B cell (primary cell): ENCODE results near the gene CAPN10. TPM values are rescaled to one million over a fixed set of nuclear protein-coding genes. Genes with fewer than 3 reads are reported as not detected.

Experiments
- ATAC-seq: fragments of 200-7000 bp; cut with Tn5 transposase; one replicate; pipeline ENCODE4 v1.10.0; 2021; ENCODE audit warnings: low read depth, mild to moderate bottlenecking, moderate number of reproducible peaks, moderate library complexity
- CTCF ChIA-PET: fragments of 350-600 bp; sonication (Branson Sonifier 250); formaldehyde crosslinking; loops from one replicate; lab custom pipeline; 2021; ENCODE audit warnings: antibody characterized with exemption, inconsistent platforms; lab: Charles Lee
- POLR2A ChIA-PET: fragments of 350-600 bp; sonication (Branson Sonifier 250); formaldehyde crosslinking; loops from one replicate; lab custom pipeline; 2021; ENCODE audit warnings: antibody characterized with exemption; lab: Charles Lee
- DNase-seq: peaks from one replicate; pipeline ENCODE4 v3.0.0; 2013
- H2AFZ ChIP-seq: 2 replicates; pipeline ENCODE4 v1.6.1; 2012; ENCODE audit warnings: mild to moderate bottlenecking, low read depth, low read length; ENCODE audit not compliant: insufficient read depth, poor library complexity, severe bottlenecking
- H3K27ac ChIP-seq, 2 donors: 1 replicate in 1 of 2; 2 replicates in 1 of 2; pipeline ENCODE4 v1.5.1; 2012 to 2013; ENCODE audit warnings: low read length in 2 of 2, mild to moderate bottlenecking in 2 of 2, moderate library complexity in 1 of 2
- H3K27me3 ChIP-seq, 4 experiments: fragments of 200-600 bp in 1 of 4; sonication (generic) in 1 of 4; replicated peaks in 1 of 4; 1 replicate in 2 of 4; 2 replicates in 2 of 4; pipeline versions ENCODE4 v1.6.1 to v1.7.0; 2013 to 2016; ENCODE audit warnings: low read length in 3 of 4, mild to moderate bottlenecking in 2 of 4, mixed read lengths in 1 of 4, moderate library complexity in 1 of 4; ENCODE audit not compliant: insufficient read depth in 4 of 4, control insufficient read depth in 3 of 4; ENCODE audit errors: control extremely low read depth in 1 of 4
- H3K36me3 ChIP-seq, 2 experiments: replicated peaks in 1 of 2; 1 replicate in 1 of 2; 2 replicates in 1 of 2; pipeline versions ENCODE4 v1.6.1 to v1.7.1; 2013; ENCODE audit warnings: low read length in 1 of 2; ENCODE audit not compliant: insufficient read depth in 2 of 2, control insufficient read depth in 1 of 2; ENCODE audit errors: control extremely low read depth in 1 of 2, extremely low read depth in 1 of 2
- H3K4me1 ChIP-seq, 2 donors: fragments of 200-600 bp in 1 of 2; sonication (generic) in 1 of 2; 1 replicate in 1 of 2; 2 replicates in 1 of 2; pipeline versions ENCODE4 v1.5.1 to v1.6.1; 2013 to 2017; ENCODE audit warnings: low read length in 2 of 2; ENCODE audit not compliant: control insufficient read depth in 2 of 2, insufficient read depth in 2 of 2
- H3K4me2 ChIP-seq: replicated peaks from 2 replicates; pipeline ENCODE3; 2012; ENCODE audit warnings: mild to moderate bottlenecking, low read depth, low read length; ENCODE audit not compliant: poor library complexity, severe bottlenecking
- H3K4me3 ChIP-seq, 5 experiments: fragments of 200-600 bp in 1 of 5; sonication (generic) in 1 of 5; 1 replicate in 3 of 5; 2 replicates in 2 of 5; pipeline versions ENCODE4 v1.5.1 to v1.7.0; 2011 to 2016; ENCODE audit warnings: low read length in 4 of 5, mild to moderate bottlenecking in 4 of 5, low read depth in 2 of 5, control low read depth in 1 of 5, moderate library complexity in 1 of 5; ENCODE audit not compliant: insufficient read depth in 1 of 5; ENCODE audit errors: control extremely low read depth in 1 of 5, extremely low read depth in 1 of 5
- H3K79me2 ChIP-seq: fragments of 200-600 bp; sonication (generic); one replicate; pipeline ENCODE4 v1.6.0; 2016; ENCODE audit warnings: low read length; ENCODE audit not compliant: control insufficient read depth, insufficient read depth
- H3K9ac ChIP-seq: fragments of 200-600 bp; sonication (generic); 2 replicates; pipeline ENCODE4 v1.6.1; 2017; ENCODE audit warnings: mild to moderate bottlenecking, low read length, moderate library complexity
- H3K9me3 ChIP-seq, 3 donors: one replicate each; pipeline versions ENCODE4 v1.6.1 to v1.7.1; 2013; ENCODE audit warnings: low read length in 2 of 3; ENCODE audit not compliant: control insufficient read depth in 2 of 3, insufficient read depth in 1 of 3; ENCODE audit errors: control extremely low read depth in 1 of 3
- H4K20me1 ChIP-seq: 2 replicates; pipeline ENCODE4 v1.6.0; 2012; ENCODE audit warnings: mild to moderate bottlenecking, low read length; ENCODE audit not compliant: insufficient read depth, control insufficient read depth, poor library complexity, severe bottlenecking
- H3K27ac Mint-ChIP-seq: one replicate; pipeline ENCODE4 v1.8.0; 2021; ENCODE audit warnings: mixed read lengths
- H3K27me3 Mint-ChIP-seq: one replicate; pipeline ENCODE4 v1.8.0; 2021; ENCODE audit warnings: mixed read lengths
- H3K4me1 Mint-ChIP-seq: one replicate; pipeline ENCODE4 v1.8.0; 2021; ENCODE audit warnings: mixed read lengths
- H3K4me3 Mint-ChIP-seq: one replicate; pipeline ENCODE4 v1.8.0; 2021; ENCODE audit warnings: mixed read lengths
- H3K9me3 Mint-ChIP-seq: one replicate; pipeline ENCODE4 v1.8.0; 2022; ENCODE audit warnings: mixed read lengths; ENCODE audit not compliant: insufficient read depth
- CTCF ChIP-seq: fragments of 200-600 bp; IDR thresholded peaks from one replicate; pipeline ENCODE4 v1.8.0; 2022; ENCODE audit warnings: antibody characterized with exemption, mild to moderate bottlenecking
- EZH2 ChIP-seq: IDR thresholded peaks from 2 replicates; pipeline ENCODE4 v1.6.1; 2012; ENCODE audit warnings: borderline replicate concordance, low read depth, mild to moderate bottlenecking, moderate library complexity, low read length; ENCODE audit not compliant: insufficient read depth, poor library complexity, severe bottlenecking
- WGBS: methylation state at CpG from one replicate; pipeline ENCODE4 v1.1.5; 2013; ENCODE audit warnings: missing lambda C conversion rate; ENCODE audit not compliant: insufficient coverage; 5-methylcytosine and 5-hydroxymethylcytosine counted together
- intact Hi-C: fragments of 100-400 bp; cut with micrococcal nuclease; formaldehyde crosslinking; loops from one replicate; pipeline ENCODE4 v1.10.0; 2022
- polyA plus RNA-seq: library from polyadenylated mRNA; depleted of rRNA; stranded (reverse); fragments of >200 nt; gene quantifications from 2 replicates; pipeline ENCODE4 v1.2.3, GENCODE V29; 2012
- total RNA-seq, 2 donors: library from RNA; stranded (reverse); fragments of 120-200 nt in 1 of 2; gene quantifications; 1 replicate in 1 of 2; 2 replicates in 1 of 2; pipeline versions ENCODE4 v1.2.3 to v1.2.4, GENCODE V29; 2013 to 2022

Gene CAPN10
- total and polyA plus RNA-seq, 2 donors (not counting 1 experiment from before 2014, with no cell fraction given) = 73.4 to 92.1 TPM

- ChIA-PET POLR2A (interaction anchor here (0.5 to 3.7 kb wide), 9 partner anchors 9 to 748 kb away, joined by 3 to 97 read pairs (median 4); partner anchors contain the start of genes ANKMY1 and CAPN10), CTCF (interaction anchor here (2.0 to 7.8 kb wide), 6 partner anchors 9 to 52 kb away, joined by 5 to 126 read pairs (median 13); partner anchors contain the start of genes ANKMY1 and CAPN10)
- H3K4me3 Mint-ChIP-seq = peak overlapping the region; percentile 94
- H3K4me2 ChIP-seq = peak overlapping the region; percentile 97
- peak overlapping the region; percentile 99 for H3K27ac Mint-ChIP-seq
- WGBS = 6% methylated on average over 52 of the region's 53 CpGs
- peak overlapping the region; percentile 69 for H3K9ac ChIP-seq
- H3K9me3 ChIP-seq = no peaks in the 10 kb centered on the region
- peaks cover 78% of the 10 kb centered on the region for H3K4me1 Mint-ChIP-seq
- ATAC-seq (peak; percentile 64), DNase-seq (peak; percentile 93)
- H3K79me2 ChIP-seq = peaks cover 59% of the 10 kb centered on the region
- H3K9me3 Mint-ChIP-seq = no peaks in the 10 kb centered on the region
- intact Hi-C loops = loop anchor here (1.0 to 10.0 kb wide), 2 partner anchors 20 to 538 kb away; partner anchors contain the start of genes CAPN10 and MTERF4
- peak overlapping the region; percentile 77 for H2AFZ ChIP-seq
- H3K27me3 Mint-ChIP-seq = no peaks in the 10 kb centered on the region
- no peaks in the 10 kb centered on the region for H3K27me3 ChIP-seq
- peak overlapping the region; percentile 26 to 76 (median 51) for H3K4me3 ChIP-seq
- peaks cover 64 to 75% of the 10 kb centered on the region in 2 donors for H3K4me1 ChIP-seq
- TF ChIP-seq EZH2 (no peak), CTCF (peak; percentile 93)
- H3K27ac ChIP-seq = peak overlapping the region; percentile 84 to 86
- peaks cover 0 to 11% of the 10 kb centered on the region in 2 experiments for H3K36me3 ChIP-seq
- peaks cover 35% of the 10 kb centered on the region for H4K20me1 ChIP-seq
Observed at GRCh38 chr2:240566203-240567136, 20.1 kb upstream of the CAPN10 start.
